ENCODE results near the gene NLE1. TPM values are rescaled to one million over a fixed set of nuclear protein-coding genes. Genes with fewer than 3 reads are reported as not detected.
A peak's percentile ranks its signal among the peaks of the same experiment; 100 is the strongest.
"Not testable (repeated sequence)": the region's sequence is repeated elsewhere in the genome, so short reads cannot be mapped to it uniquely, and the experiment has no call there.

NLE1 gene
- total RNA-seq, 6 experiments from 2014 or later = 4.9 to 12.3 (median 5.9) TPM

DNA sequence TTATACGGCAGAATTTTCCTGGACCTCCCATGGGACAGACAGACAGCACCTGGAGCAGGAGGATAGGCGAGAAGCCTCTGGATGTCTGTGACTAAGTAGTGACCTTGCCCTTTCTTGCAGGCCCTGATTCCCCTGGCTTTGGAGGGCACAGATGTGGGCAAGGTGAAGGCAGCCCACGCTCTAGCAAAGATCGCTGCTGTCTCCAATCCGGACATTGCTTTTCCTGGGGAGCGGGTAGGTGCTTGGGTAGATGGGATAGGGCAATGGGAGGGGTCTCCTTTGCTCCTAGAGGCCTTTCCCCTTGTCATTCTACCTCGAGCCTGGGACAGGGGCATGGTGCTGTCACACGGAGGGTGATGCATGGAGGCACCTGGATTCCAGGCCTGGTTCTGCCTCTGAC lies 34.8 kb upstream of the NLE1 start:
- intact Hi-C loops (cut with DNase I) = loop anchor here in 1 of 2 donors (10.0 kb wide), 1 partner anchor 358 kb away; the partner anchor contains the start of gene SLFN12L
- Histone ChIP-seq H3K36me3 (no peaks in the 10 kb centered on the region), H3K4me3 (no peak overlapping the region), H3K4me1 (no peaks in the 10 kb centered on the region), H3K9me3 (no peaks in the 10 kb centered on the region), H3K27me3 (no peaks in the 10 kb centered on the region), H3K27ac (no peak overlapping the region)
- no peak for TF ChIP-seq POLR2A (IDR thresholded peaks at IDR 0.05)
- TF ChIP-seq, protein P1, sequence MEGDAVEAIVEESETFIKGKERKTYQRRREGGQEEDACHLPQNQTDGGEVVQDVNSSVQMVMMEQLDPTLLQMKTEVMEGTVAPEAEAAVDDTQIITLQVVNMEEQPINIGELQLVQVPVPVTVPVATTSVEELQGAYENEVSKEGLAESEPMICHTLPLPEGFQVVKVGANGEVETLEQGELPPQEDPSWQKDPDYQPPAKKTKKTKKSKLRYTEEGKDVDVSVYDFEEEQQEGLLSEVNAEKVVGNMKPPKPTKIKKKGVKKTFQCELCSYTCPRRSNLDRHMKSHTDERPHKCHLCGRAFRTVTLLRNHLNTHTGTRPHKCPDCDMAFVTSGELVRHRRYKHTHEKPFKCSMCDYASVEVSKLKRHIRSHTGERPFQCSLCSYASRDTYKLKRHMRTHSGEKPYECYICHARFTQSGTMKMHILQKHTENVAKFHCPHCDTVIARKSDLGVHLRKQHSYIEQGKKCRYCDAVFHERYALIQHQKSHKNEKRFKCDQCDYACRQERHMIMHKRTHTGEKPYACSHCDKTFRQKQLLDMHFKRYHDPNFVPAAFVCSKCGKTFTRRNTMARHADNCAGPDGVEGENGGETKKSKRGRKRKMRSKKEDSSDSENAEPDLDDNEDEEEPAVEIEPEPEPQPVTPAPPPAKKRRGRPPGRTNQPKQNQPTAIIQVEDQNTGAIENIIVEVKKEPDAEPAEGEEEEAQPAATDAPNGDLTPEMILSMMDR (IDR thresholded peaks at IDR 0.05) = no peak
- peak in 1 of 3 donors; percentile 15 for DNase-seq
- 46% methylated on average over 2 of the region's 8 CpGs for WGBS (ENCODE audit: insufficient coverage, low coverage, low lambda C conversion rate, missing lambda C conversion rate)
- no peak for ATAC-seq

DNA sequence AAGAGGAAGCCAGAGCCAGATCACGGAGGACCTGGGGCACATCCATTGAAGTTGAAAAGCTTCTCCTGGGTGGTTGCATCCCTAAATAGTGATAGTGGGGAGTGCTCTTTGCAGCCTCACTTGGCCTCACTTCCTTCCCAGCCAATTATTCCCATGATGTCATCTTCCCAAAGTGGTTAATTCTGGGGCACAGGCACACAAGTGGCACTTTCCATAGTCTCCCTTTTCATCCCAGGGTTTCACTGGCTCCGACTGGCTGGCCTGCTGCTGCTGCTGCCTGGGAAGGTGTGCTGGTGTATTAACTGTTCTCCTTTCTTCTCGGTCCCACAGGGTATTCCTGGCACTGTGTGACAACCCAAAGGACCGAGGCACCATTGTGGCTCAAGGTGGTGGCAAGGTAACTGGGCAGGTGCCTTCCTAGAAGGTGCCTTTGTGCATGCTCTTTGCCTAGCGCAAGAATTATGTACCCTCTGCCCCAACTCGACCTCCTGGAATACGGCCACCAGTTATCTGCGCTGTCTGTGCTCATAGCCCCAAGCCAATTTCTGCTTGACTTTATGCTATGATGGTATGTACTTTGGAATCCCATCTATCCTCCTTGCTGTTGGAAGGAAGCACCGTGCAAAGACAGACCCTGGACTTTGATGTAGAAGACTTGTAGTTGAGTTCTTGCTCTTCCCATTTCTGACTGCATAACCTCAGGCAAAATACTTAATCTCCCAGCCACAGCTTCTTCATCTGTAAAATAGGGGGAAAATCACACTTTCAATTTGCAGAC lies 33.7 kb upstream of the NLE1 start:
- no peak overlapping the region for H3K27ac ChIP-seq
- DNase-seq (peak in 1 of 3 donors; percentile 9), ATAC-seq (no peak)
- intact Hi-C loops (cut with DNase I) = loop anchor here in 1 of 2 donors (10.0 kb wide), 1 partner anchor 359 kb away; the partner anchor contains the start of gene SLFN12L
- no peaks in the 10 kb centered on the region for H3K9me3 ChIP-seq
- no peak for TF ChIP-seq POLR2A (IDR thresholded peaks at IDR 0.05)
- TF ChIP-seq, protein P1 (IDR thresholded peaks at IDR 0.05) = no peak
- H3K4me3 ChIP-seq = no peak overlapping the region
- H3K36me3 ChIP-seq = no peaks in the 10 kb centered on the region
- no peaks in the 10 kb centered on the region for H3K4me1 ChIP-seq
- 63% methylated on average over 3 of the region's 9 CpGs for WGBS (ENCODE audit: insufficient coverage, low coverage, low lambda C conversion rate, missing lambda C conversion rate)
- no peaks in the 10 kb centered on the region for H3K27me3 ChIP-seq

DNA sequence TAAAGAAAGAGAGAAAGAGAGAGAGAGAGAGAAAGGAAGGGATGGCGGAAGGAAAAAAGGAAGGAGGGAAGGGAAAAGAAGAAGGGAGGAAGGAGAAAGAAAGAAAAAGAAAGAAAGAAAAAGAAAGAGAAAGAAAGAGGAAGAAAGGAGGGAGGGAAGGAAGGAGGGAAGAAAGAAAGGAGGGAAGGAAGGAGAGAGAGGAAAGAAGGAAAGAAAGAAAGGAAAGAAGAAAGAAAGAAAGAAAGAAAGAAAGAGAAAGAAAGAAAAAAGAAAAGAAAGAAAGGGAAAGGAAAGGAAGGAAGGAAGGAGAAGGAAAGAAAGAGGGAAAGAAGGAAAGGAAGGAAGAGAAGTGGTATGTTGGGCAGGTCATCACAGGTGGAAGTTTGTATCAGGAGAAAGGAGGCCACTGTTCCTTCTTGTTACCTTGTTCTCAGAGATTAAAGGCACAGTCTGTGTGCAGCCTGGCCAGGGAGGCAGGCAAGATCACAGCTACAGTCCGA lies 32.8 kb upstream of the NLE1 start:
- ATAC-seq (no peak), DNase-seq (no peak)
- Histone ChIP-seq H3K4me1 (no peaks in the 10 kb centered on the region), H3K27me3 (no peaks in the 10 kb centered on the region), H3K9me3 (no peaks in the 10 kb centered on the region), H3K27ac (no peak overlapping the region), H3K36me3 (no peaks in the 10 kb centered on the region), H3K4me3 (no peak overlapping the region)
- intact Hi-C loops (cut with DNase I) = loop anchor here in 1 of 2 donors (10.0 kb wide), 1 partner anchor 360 kb away; the partner anchor contains the start of gene SLFN12L
- WGBS (ENCODE audit: insufficient coverage, low coverage, low lambda C conversion rate, missing lambda C conversion rate) = 88% methylated on average over 2 of the region's 2 CpGs
- TF ChIP-seq, protein P1 (IDR thresholded peaks at IDR 0.05) = no peak
- TF ChIP-seq POLR2A (IDR thresholded peaks at IDR 0.05) = no peak

- H3K27me3 ChIP-seq, H3K27ac ChIP-seq, H3K4me1 ChIP-seq, H3K36me3 ChIP-seq, H3K4me3 ChIP-seq, H3K9me3 ChIP-seq, ATAC-seq: not testable (repeated sequence)
- intact Hi-C loops (cut with DNase I) = loop anchor here in 1 of 2 donors (10.0 kb wide), 1 partner anchor 362 kb away; the partner anchor contains the start of gene SLFN12L
- 84% methylated on average over 3 of the region's 3 CpGs for WGBS (ENCODE audit: insufficient coverage, low coverage, low lambda C conversion rate, missing lambda C conversion rate)
- peak in 1 of 3 donors; percentile 11 for DNase-seq
Observed at GRCh38 chr17:35172321-35172720, 30.2 kb upstream of the NLE1 start.

- DNase-seq (no peak), ATAC-seq (no peak)
- intact Hi-C loops (cut with DNase I) = loop anchor here in 1 of 2 donors (10.0 kb wide), 1 partner anchor 363 kb away; the partner anchor contains the start of gene SLFN12L
- WGBS (ENCODE audit: insufficient coverage, low coverage, low lambda C conversion rate, missing lambda C conversion rate) = 19% methylated on average over 2 of the region's 2 CpGs
- Histone ChIP-seq H3K27ac (no peak overlapping the region), H3K4me3 (no peak overlapping the region), H3K27me3 (no peaks in the 10 kb centered on the region), H3K9me3 (no peaks in the 10 kb centered on the region), H3K4me1 (no peaks in the 10 kb centered on the region), H3K36me3 (no peaks in the 10 kb centered on the region)
- TF ChIP-seq, protein P1 (IDR thresholded peaks at IDR 0.05) = no peak
Observed at GRCh38 chr17:35171834-35172233, 29.7 kb upstream of the NLE1 start.

All from right lobe of liver (tissue), 6 donors.